HEK293 (cell line): ENCODE measurements around the gene ESR1.
"Not testable (repeated sequence)": the region's sequence is repeated elsewhere in the genome, so short reads cannot be mapped to it uniquely, and the experiment has no call there.

ENCODE experiments used
- ZFP3 ChIP-seq: fragments of 450-650 bp; formaldehyde crosslinking; IDR thresholded peaks from 2 replicates; pipeline ENCODE4 v1.5.1; 2016; ENCODE audit warnings: low read depth, missing biosample characterization, missing genetic modification characterization
- ZNF302 ChIP-seq: fragments of 450-650 bp; formaldehyde crosslinking; IDR thresholded peaks from 2 replicates; pipeline ENCODE4 v1.5.1; 2016; ENCODE audit warnings: missing biosample characterization, missing genetic modification characterization, low read depth
- ZNF76 ChIP-seq: fragments of 450-650 bp; formaldehyde crosslinking; IDR thresholded peaks from 2 replicates; pipeline ENCODE4; 2016; ENCODE audit warnings: low read depth, missing biosample characterization, missing genetic modification characterization, borderline replicate concordance
- TF ChIP-seq, protein P1 (sequence below): fragments of 450-650 bp; formaldehyde crosslinking; IDR thresholded peaks from 2 replicates; pipeline ENCODE4 v1.5.1; 2016; ENCODE audit warnings: missing biosample characterization, missing genetic modification characterization

GRCh38 chr6:152033765-152034164 lies 226.3 kb downstream of the ESR1 start:
- not testable (repeated sequence) for TF ChIP-seq ZNF76, ZNF302, ZFP3 (tag by site-specific recombination)
- TF ChIP-seq, protein P1, sequence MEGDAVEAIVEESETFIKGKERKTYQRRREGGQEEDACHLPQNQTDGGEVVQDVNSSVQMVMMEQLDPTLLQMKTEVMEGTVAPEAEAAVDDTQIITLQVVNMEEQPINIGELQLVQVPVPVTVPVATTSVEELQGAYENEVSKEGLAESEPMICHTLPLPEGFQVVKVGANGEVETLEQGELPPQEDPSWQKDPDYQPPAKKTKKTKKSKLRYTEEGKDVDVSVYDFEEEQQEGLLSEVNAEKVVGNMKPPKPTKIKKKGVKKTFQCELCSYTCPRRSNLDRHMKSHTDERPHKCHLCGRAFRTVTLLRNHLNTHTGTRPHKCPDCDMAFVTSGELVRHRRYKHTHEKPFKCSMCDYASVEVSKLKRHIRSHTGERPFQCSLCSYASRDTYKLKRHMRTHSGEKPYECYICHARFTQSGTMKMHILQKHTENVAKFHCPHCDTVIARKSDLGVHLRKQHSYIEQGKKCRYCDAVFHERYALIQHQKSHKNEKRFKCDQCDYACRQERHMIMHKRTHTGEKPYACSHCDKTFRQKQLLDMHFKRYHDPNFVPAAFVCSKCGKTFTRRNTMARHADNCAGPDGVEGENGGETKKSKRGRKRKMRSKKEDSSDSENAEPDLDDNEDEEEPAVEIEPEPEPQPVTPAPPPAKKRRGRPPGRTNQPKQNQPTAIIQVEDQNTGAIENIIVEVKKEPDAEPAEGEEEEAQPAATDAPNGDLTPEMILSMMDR (tag by site-specific recombination) = not testable (repeated sequence)
